SU-DHL-6 (cell line): ENCODE data around the gene ADGRF4.

Experiments used
- EZH2phosphoT487 ChIP-seq: fragments of 200-600 bp; sonication (generic), shearing (Covaris generic); conservative IDR thresholded peaks from 2 replicates; pipeline ENCODE4 v1.6.1; 2018; ENCODE audit warnings: mild to moderate bottlenecking, antibody characterized with exemption, low read length, moderate library complexity, mixed read lengths
- TF ChIP-seq, protein P1 (sequence below): fragments of 200-600 bp; sonication (generic); IDR thresholded peaks from one replicate; pipeline ENCODE4 v1.5.1; 2017; ENCODE audit warnings: antibody characterized with exemption, mild to moderate bottlenecking, low read length, moderate library complexity; ENCODE audit not compliant: insufficient read depth, poor library complexity, severe bottlenecking

DNA sequence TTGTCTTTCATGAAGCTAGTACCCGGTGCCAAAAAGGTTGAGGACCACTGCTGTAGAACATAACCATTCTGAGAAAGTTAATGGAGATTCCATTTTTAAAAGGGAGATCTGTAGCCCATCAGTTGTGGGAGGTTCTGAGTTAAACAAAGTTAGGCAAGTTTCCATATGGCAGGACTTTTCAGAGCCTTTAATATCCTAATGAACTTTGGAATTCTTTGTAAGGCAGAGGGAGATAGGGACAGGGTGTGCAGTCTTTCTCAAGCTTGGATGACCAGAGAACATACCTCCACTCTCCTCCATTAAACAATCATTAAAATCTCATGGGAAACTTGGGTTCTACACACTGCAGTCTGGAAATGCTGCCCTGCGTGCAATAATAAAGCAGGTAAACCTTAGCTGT, 14.8 kb downstream of the ADGRF4 start:
- TF ChIP-seq, protein P1, sequence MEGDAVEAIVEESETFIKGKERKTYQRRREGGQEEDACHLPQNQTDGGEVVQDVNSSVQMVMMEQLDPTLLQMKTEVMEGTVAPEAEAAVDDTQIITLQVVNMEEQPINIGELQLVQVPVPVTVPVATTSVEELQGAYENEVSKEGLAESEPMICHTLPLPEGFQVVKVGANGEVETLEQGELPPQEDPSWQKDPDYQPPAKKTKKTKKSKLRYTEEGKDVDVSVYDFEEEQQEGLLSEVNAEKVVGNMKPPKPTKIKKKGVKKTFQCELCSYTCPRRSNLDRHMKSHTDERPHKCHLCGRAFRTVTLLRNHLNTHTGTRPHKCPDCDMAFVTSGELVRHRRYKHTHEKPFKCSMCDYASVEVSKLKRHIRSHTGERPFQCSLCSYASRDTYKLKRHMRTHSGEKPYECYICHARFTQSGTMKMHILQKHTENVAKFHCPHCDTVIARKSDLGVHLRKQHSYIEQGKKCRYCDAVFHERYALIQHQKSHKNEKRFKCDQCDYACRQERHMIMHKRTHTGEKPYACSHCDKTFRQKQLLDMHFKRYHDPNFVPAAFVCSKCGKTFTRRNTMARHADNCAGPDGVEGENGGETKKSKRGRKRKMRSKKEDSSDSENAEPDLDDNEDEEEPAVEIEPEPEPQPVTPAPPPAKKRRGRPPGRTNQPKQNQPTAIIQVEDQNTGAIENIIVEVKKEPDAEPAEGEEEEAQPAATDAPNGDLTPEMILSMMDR, result no peak
- TF ChIP-seq EZH2phosphoT487, result no peak
